Endothelial cell of umbilical vein (primary cell): ENCODE results near the gene IRS1. TPM values are rescaled to one million over a fixed set of nuclear protein-coding genes. Genes with fewer than 3 reads are reported as not detected.

Source experiments
- BruUV-seq: library from RNA; stranded (reverse); fragments of 400-500 nt; replicated peaks from 2 replicates; lab custom pipeline; 2021; lab: Mats Ljungman, UMichigan
- CTCF ChIA-PET: fragments of 300-600, 350-600 bp; sonication (Branson Sonifier 250); formaldehyde crosslinking; loops from one replicate; lab custom pipeline; 2021; ENCODE audit warnings: antibody characterized with exemption, inconsistent platforms; lab: Charles Lee
- POLR2A ChIA-PET: fragments of 300-600, 350-600 bp; sonication (Branson Sonifier 250); formaldehyde crosslinking; loops from one replicate; lab custom pipeline; 2021; ENCODE audit warnings: antibody characterized with exemption, inconsistent platforms; lab: Charles Lee
- DNase-seq: peaks from one replicate; pipeline ENCODE4 v3.0.0-alpha.2; 2011; ENCODE audit warnings: low read depth, low spot score
- FAIRE-seq: peaks from 2 replicates; lab custom pipeline; 2011; peaks lifted over from hg19 to GRCh38; lab: Jason Lieb, UNC
- H2AFZ ChIP-seq: 2 replicates; pipeline ENCODE4 v1.6.0; 2012; ENCODE audit warnings: low read depth, low read length, control low read depth, inconsistent platforms
- H3K27ac ChIP-seq: 2 replicates; pipeline ENCODE4 v1.5.1; 2011; ENCODE audit warnings: low read depth, mild to moderate bottlenecking, control low read depth, low read length, moderate library complexity; ENCODE audit not compliant: insufficient read depth
- H3K27me3 ChIP-seq, 2 experiments: 2 replicates each; pipeline versions ENCODE4 v1.6.0 to v1.6.1; 2011; ENCODE audit warnings: low read length in 2 of 2, mixed read lengths in 1 of 2; ENCODE audit not compliant: control insufficient read depth in 2 of 2, insufficient read depth in 2 of 2
- H3K36me3 ChIP-seq, 2 experiments: 2 replicates in 1 of 2; 3 replicates in 1 of 2; pipeline ENCODE4 v1.5.1; 2011; ENCODE audit warnings: low read length in 2 of 2, mild to moderate bottlenecking in 1 of 2, moderate library complexity in 1 of 2; ENCODE audit not compliant: control insufficient read depth in 2 of 2, insufficient read depth in 2 of 2; ENCODE audit errors: extremely low read depth in 1 of 2
- H3K4me1 ChIP-seq: 3 replicates; pipeline ENCODE4 v1.5.1; 2011; ENCODE audit warnings: mild to moderate bottlenecking, low read length; ENCODE audit not compliant: control insufficient read depth, insufficient read depth; ENCODE audit errors: extremely low read depth
- H3K4me2 ChIP-seq: 2 replicates; pipeline ENCODE4 v1.6.1; 2011; ENCODE audit warnings: low read length, control low read depth, mixed read lengths; ENCODE audit not compliant: insufficient read depth
- H3K4me3 ChIP-seq, 3 experiments: fragments of 200-600 bp in 1 of 3; sonication (generic), shearing (Covaris generic) in 1 of 3; replicated peaks in 1 of 3; 2 replicates each; pipeline ENCODE4 v1.5.1; 2011 to 2016; ENCODE audit warnings: control low read depth in 3 of 3, low read length in 3 of 3, mild to moderate bottlenecking in 2 of 3, inconsistent platforms in 1 of 3, low read depth in 1 of 3, moderate library complexity in 1 of 3; ENCODE audit not compliant: insufficient read depth in 1 of 3
- H3K79me2 ChIP-seq: 2 replicates; pipeline ENCODE4 v1.6.0; 2012; ENCODE audit warnings: low read length, inconsistent platforms; ENCODE audit not compliant: control insufficient read depth, insufficient read depth
- H3K9ac ChIP-seq: replicated peaks from 2 replicates; pipeline ENCODE3; 2011; ENCODE audit warnings: low read length, control low read depth; ENCODE audit not compliant: insufficient read depth; ENCODE audit errors: extremely low read depth
- H3K9me1 ChIP-seq: replicated peaks from 3 replicates; pipeline ENCODE4 v1.6.0; 2011; ENCODE audit warnings: mild to moderate bottlenecking, low read length; ENCODE audit not compliant: control insufficient read depth, insufficient read depth; ENCODE audit errors: extremely low read depth
- H3K9me3 ChIP-seq: replicated peaks from 2 replicates; pipeline ENCODE4 v1.5.1; 2012; ENCODE audit warnings: low read length, inconsistent platforms; ENCODE audit not compliant: control insufficient read depth, insufficient read depth
- H4K20me1 ChIP-seq: replicated peaks from 2 replicates; pipeline ENCODE3; 2011; ENCODE audit warnings: mild to moderate bottlenecking, low read length; ENCODE audit not compliant: control insufficient read depth, insufficient read depth; ENCODE audit errors: extremely low read depth
- CTCF ChIP-seq, 2 donors: IDR thresholded peaks; 1 replicate in 1 of 2; 2 replicates in 1 of 2; pipeline ENCODE4 v1.5.1; 2011; ENCODE audit warnings: low read length in 2 of 2, mild to moderate bottlenecking in 2 of 2, moderate library complexity in 2 of 2, control low read depth in 1 of 2, inconsistent platforms in 1 of 2, low read depth in 1 of 2; ENCODE audit not compliant: insufficient read depth in 1 of 2; ENCODE audit errors: extremely low read depth in 1 of 2
- EZH2 ChIP-seq: IDR thresholded peaks from 2 replicates; pipeline ENCODE4 v1.6.1; 2012; ENCODE audit warnings: borderline replicate concordance, low read depth, mild to moderate bottlenecking, moderate library complexity, low read length, inconsistent platforms; ENCODE audit not compliant: severe bottlenecking
- FOS ChIP-seq: IDR thresholded peaks from 2 replicates; pipeline ENCODE4 v1.6.1; 2011; ENCODE audit warnings: mild to moderate bottlenecking, low read length, moderate library complexity, borderline replicate concordance; ENCODE audit not compliant: insufficient read depth
- GATA2 ChIP-seq: IDR thresholded peaks from 2 replicates; pipeline ENCODE4 v1.7.0; 2011; ENCODE audit warnings: low read depth, mild to moderate bottlenecking, moderate library complexity, mixed read lengths, low read length; ENCODE audit not compliant: insufficient read length, insufficient read depth
- JUN ChIP-seq: IDR thresholded peaks from 2 replicates; pipeline ENCODE4 v1.6.1; 2011; ENCODE audit warnings: borderline replicate concordance, low read depth; ENCODE audit not compliant: insufficient read length, insufficient read depth
- MYC ChIP-seq: IDR thresholded peaks from one replicate; pipeline ENCODE4 v1.6.1; 2011; ENCODE audit warnings: mild to moderate bottlenecking, low read depth, low read length
- POLR2A ChIP-seq: IDR thresholded peaks from 2 replicates; pipeline ENCODE4 v1.6.1; 2012; ENCODE audit warnings: low read depth, mild to moderate bottlenecking, control low read depth, low read length
- POLR2AphosphoS5 ChIP-seq: IDR thresholded peaks from 2 replicates; pipeline ENCODE4 v1.6.1; 2012; ENCODE audit warnings: low read depth, mild to moderate bottlenecking, control low read depth, low read length, moderate library complexity; ENCODE audit not compliant: insufficient read depth
- dilution Hi-C: fragments of 300-500 bp; cut with MboI; formaldehyde crosslinking; loops from one replicate; pipeline ENCODE4 v1.15.0; 2019; ENCODE audit warnings: low sequenced_read_pairs; ENCODE audit not compliant: extremely low pct_ligation_motif_present
- intact Hi-C: fragments of 100-400 bp; cut with micrococcal nuclease; formaldehyde crosslinking; loops from one replicate; pipeline ENCODE4 v1.10.0; 2022
- polyA plus RNA-seq, 4 experiments: library from polyadenylated mRNA; depleted of rRNA in 3 of 4; stranded (reverse) in 3 of 4; unstranded in 1 of 4; fragments of >200 nt; gene quantifications; 2 replicates each; pipeline versions ENCODE4 v1.2.1 to v1.2.3, GENCODE V29; 2011 to 2012; ENCODE audit warnings: missing spikeins in 1 of 4
- total RNA-seq: library from RNA; stranded (reverse); gene quantifications from 2 replicates; pipeline ENCODE4 v1.2.3, GENCODE V29; 2021
- TF ChIP-seq, protein P1 (sequence below): IDR thresholded peaks from 2 replicates; pipeline ENCODE4 v1.6.1; 2011; ENCODE audit not compliant: insufficient read depth, insufficient read length

Gene IRS1
- total and polyA plus RNA-seq, 2 donors (not counting 3 experiments of a cell fraction or from before 2014, with no cell fraction given): 0.10 to 0.11 TPM

DNA sequence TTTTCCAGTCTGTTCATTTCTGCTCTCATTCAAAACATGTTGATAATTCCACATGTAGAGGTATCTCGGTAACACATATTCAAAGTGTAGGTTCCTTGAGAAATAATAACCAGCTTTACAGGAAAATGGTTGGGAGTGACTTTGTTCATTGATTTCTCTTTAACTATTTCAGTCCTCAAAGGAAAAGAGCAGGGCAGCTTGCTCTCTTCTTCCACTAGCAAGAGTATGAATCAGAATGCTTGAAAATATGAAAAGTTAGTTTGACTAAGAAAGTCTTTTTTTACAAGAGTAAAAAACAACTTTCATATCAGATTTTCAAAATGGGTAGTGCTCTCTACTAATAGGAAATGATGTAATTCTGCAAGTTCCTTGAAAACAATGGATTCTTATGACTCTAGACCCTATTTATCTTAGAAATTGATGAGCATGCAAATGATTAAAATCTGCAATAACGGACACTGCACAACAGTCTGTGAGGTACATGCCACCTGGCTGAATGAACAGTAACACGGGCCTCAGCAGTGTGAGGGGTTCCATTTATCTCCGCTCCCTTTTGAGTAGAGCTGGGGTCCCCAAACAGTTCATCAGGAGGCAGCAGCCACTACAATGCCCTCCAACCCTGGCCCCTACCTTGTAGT is 65.6 kb downstream of the IRS1 start:
- no peaks in the 10 kb centered on the region for H3K9me1 ChIP-seq
- dilution Hi-C loops: no loop called here
- DNase-seq: no peak
- ChIA-PET POLR2A (no interaction called here), CTCF (no interaction called here)
- H3K79me2 ChIP-seq: no peaks in the 10 kb centered on the region
- no peak overlapping the region for H3K4me2 ChIP-seq
- no TSS peak for BruUV-seq
- no peak overlapping the region for H3K9ac ChIP-seq
- H3K4me1 ChIP-seq: no peaks in the 10 kb centered on the region
- H3K27ac ChIP-seq: no peak overlapping the region
- no peaks in the 10 kb centered on the region for H3K36me3 ChIP-seq
- H2AFZ ChIP-seq: no peak overlapping the region
- H3K27me3 ChIP-seq: no peaks in the 10 kb centered on the region
- H3K4me3 ChIP-seq: no peak overlapping the region
- no peak for FAIRE-seq
- TF ChIP-seq, protein P1, sequence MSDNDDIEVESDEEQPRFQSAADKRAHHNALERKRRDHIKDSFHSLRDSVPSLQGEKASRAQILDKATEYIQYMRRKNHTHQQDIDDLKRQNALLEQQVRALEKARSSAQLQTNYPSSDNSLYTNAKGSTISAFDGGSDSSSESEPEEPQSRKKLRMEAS: no peak
- TF ChIP-seq MYC (no peak), JUN (no peak), POLR2AphosphoS5 (no peak), GATA2 (no peak)
- no peaks in the 10 kb centered on the region for H3K9me3 ChIP-seq
- intact Hi-C loops: no loop called here
- H4K20me1 ChIP-seq: no peaks in the 10 kb centered on the region

- BruUV-seq: no TSS peak
Observed at GRCh38 chr2:226733189-226733858, 66.3 kb downstream of the IRS1 start.

More at GRCh38 chr2:226733189-226733858, 66.3 kb downstream of the IRS1 start:
- no peaks in the 10 kb centered on the region for H3K79me2 ChIP-seq
- H3K4me3 ChIP-seq: no peak overlapping the region
- intact Hi-C loops: no loop called here
- POLR2A ChIA-PET: no interaction called here
- no peaks in the 10 kb centered on the region for H3K36me3 ChIP-seq
- H3K9me1 ChIP-seq: no peaks in the 10 kb centered on the region
- FAIRE-seq (no peak), DNase-seq (no peak)
- no peak overlapping the region for H3K4me2 ChIP-seq
- no peaks in the 10 kb centered on the region for H3K9me3 ChIP-seq
- no peaks in the 10 kb centered on the region for H3K27me3 ChIP-seq
- dilution Hi-C loops: no loop called here
- no peaks in the 10 kb centered on the region for H4K20me1 ChIP-seq
- no peak overlapping the region for H3K9ac ChIP-seq
- TF ChIP-seq EZH2: no peak
- no peak for TF ChIP-seq CTCF (IDR thresholded peaks at IDR 0.05; ENCODE audit: extremely low read depth in 1 of 2, insufficient read depth in 1 of 2, low read depth in 1 of 2, low read length in 2 of 2)
- TF ChIP-seq FOS: no peak
- no peak for TF ChIP-seq MYC
- no peak for TF ChIP-seq JUN
- no peak for TF ChIP-seq GATA2
- TF ChIP-seq, protein P1: no peak
- no peak for TF ChIP-seq POLR2AphosphoS5
- no peak for TF ChIP-seq POLR2A
- no peaks in the 10 kb centered on the region for H3K4me1 ChIP-seq
- CTCF ChIA-PET: no interaction called here
- no peak overlapping the region for H2AFZ ChIP-seq
- no peak overlapping the region for H3K27ac ChIP-seq
